GM23338 (cell line): ENCODE results near the gene FNDC3B. TPM values are rescaled to one million over a fixed set of nuclear protein-coding genes. Genes with fewer than 3 reads are reported as not detected.

Source experiments
- ATAC-seq: fragments of 200-7000 bp; cut with Tn5 transposase; 3 replicates; pipeline ENCODE4 v1.9.1; 2020
- DNase-seq: peaks from one replicate; pipeline ENCODE4 v3.0.0-alpha.2; 2015; ENCODE audit warnings: low spot score
- H2AFZ ChIP-seq: fragments of 200-600 bp; sonication (generic); 2 replicates; pipeline ENCODE4 v1.8.0; 2016; ENCODE audit warnings: antibody characterized with exemption, mild to moderate bottlenecking, moderate library complexity
- H3F3A ChIP-seq: fragments of 200-600 bp; sonication (generic); replicated peaks from 2 replicates; pipeline ENCODE4 v1.8.0; 2017; ENCODE audit warnings: antibody characterized with exemption, mixed run types, low read depth
- H3K27ac ChIP-seq: fragments of 200-600 bp; sonication (generic); 2 replicates; pipeline ENCODE4 v1.6.1; 2016; ENCODE audit warnings: low read depth
- H3K27me3 ChIP-seq: fragments of 200-600 bp; sonication (generic); 2 replicates; pipeline ENCODE4 v1.8.0; 2016; ENCODE audit warnings: mild to moderate bottlenecking, mixed run types, moderate library complexity; ENCODE audit not compliant: insufficient read depth
- H3K36me3 ChIP-seq: fragments of 200-600 bp; sonication (generic); 2 replicates; pipeline ENCODE4 v1.8.0; 2016; ENCODE audit warnings: mild to moderate bottlenecking; ENCODE audit not compliant: insufficient read depth
- H3K4me1 ChIP-seq: fragments of 200-600 bp; sonication (generic); 2 replicates; pipeline ENCODE4 v1.8.0; 2016; ENCODE audit warnings: mild to moderate bottlenecking, moderate library complexity; ENCODE audit not compliant: insufficient read depth
- H3K4me2 ChIP-seq: fragments of 200-600 bp; sonication (generic); 2 replicates; pipeline ENCODE4 v1.7.1; 2017; ENCODE audit warnings: mixed run types
- H3K4me3 ChIP-seq: fragments of 200-600 bp; sonication (generic); 2 replicates; pipeline ENCODE4 v1.6.1; 2016; ENCODE audit warnings: mixed run types
- H3K79me2 ChIP-seq: fragments of 200-600 bp; sonication (generic); replicated peaks from 2 replicates; pipeline ENCODE4 v1.8.0; 2017; ENCODE audit warnings: mild to moderate bottlenecking; ENCODE audit not compliant: insufficient read depth
- H3K9me2 ChIP-seq: fragments of 200-600 bp; sonication (generic); 2 replicates; pipeline ENCODE4 v1.8.0; 2017; ENCODE audit not compliant: insufficient read depth
- H4K20me1 ChIP-seq: fragments of 200-600 bp; sonication (generic); replicated peaks from 2 replicates; pipeline ENCODE4 v1.8.0; 2017; ENCODE audit warnings: mild to moderate bottlenecking; ENCODE audit not compliant: insufficient read depth
- H3K27ac Mint-ChIP-seq: 2 replicates; pipeline ENCODE4 v1.8.0; 2020; ENCODE audit warnings: inconsistent platforms, mild to moderate bottlenecking, moderate library complexity, mixed read lengths
- H3K27me3 Mint-ChIP-seq: 3 replicates; pipeline ENCODE4 v1.8.0; 2022; ENCODE audit warnings: low read depth, mild to moderate bottlenecking, moderate library complexity, mixed read lengths, inconsistent platforms; ENCODE audit not compliant: insufficient read depth, poor library complexity
- H3K36me3 Mint-ChIP-seq: 3 replicates; pipeline ENCODE4 v1.8.0; 2021; ENCODE audit warnings: low read depth, mild to moderate bottlenecking, inconsistent platforms, moderate library complexity, mixed read lengths
- H3K4me1 Mint-ChIP-seq: 3 replicates; pipeline ENCODE4 v1.8.0; 2020; ENCODE audit warnings: mild to moderate bottlenecking, inconsistent platforms, mixed read lengths
- H3K4me3 Mint-ChIP-seq: 3 replicates; pipeline ENCODE4 v1.8.0; 2021; ENCODE audit warnings: moderate library complexity, mild to moderate bottlenecking, inconsistent platforms, mixed read lengths
- H3K9me3 Mint-ChIP-seq: 3 replicates; pipeline ENCODE4 v1.8.0; 2020; ENCODE audit warnings: moderate library complexity, mild to moderate bottlenecking, inconsistent platforms, mixed read lengths
- CREB1 ChIP-seq: fragments of 250-450 bp; sonication (Bioruptor Pico); IDR thresholded peaks from 2 replicates; pipeline ENCODE4 v1.5.0; 2020; ENCODE audit warnings: low read depth, mild to moderate bottlenecking, moderate library complexity
- CTCF ChIP-seq, 2 experiments: fragments of 200-600 bp in 1 of 2; sonication (generic) in 1 of 2; conservative IDR thresholded peaks; 2 replicates each; pipeline versions ENCODE4 v1.5.1 to v1.6.1; 2016 to 2017; ENCODE audit warnings: antibody characterized with exemption in 2 of 2, low read depth in 2 of 2, mild to moderate bottlenecking in 2 of 2, moderate library complexity in 1 of 2
- ETS1 ChIP-seq: IDR thresholded peaks from 2 replicates; pipeline ENCODE4 v1.6.1; 2016; ENCODE audit warnings: antibody characterized with exemption
- EZH2 ChIP-seq: fragments of 200-600 bp; sonication (generic); IDR thresholded peaks from one replicate; pipeline ENCODE4 v1.8.0; 2017; ENCODE audit warnings: antibody characterized with exemption, mild to moderate bottlenecking, low read depth; ENCODE audit not compliant: unreplicated experiment
- NANOG ChIP-seq: IDR thresholded peaks from 2 replicates; pipeline ENCODE4 v1.6.1; 2016; ENCODE audit warnings: antibody characterized with exemption, borderline replicate concordance
- POLR2AphosphoS5 ChIP-seq: IDR thresholded peaks from 2 replicates; pipeline ENCODE4 v1.6.1; 2016; ENCODE audit warnings: antibody characterized with exemption, low read depth
- STAT1 ChIP-seq: IDR thresholded peaks from one replicate; pipeline ENCODE4 v1.6.1; 2016; ENCODE audit warnings: antibody characterized with exemption; ENCODE audit not compliant: unreplicated experiment
- ZNF114 ChIP-seq: fragments of 250-450 bp; sonication (Bioruptor Pico); IDR thresholded peaks from 2 replicates; pipeline ENCODE4 v1.5.0; 2020; ENCODE audit warnings: mild to moderate bottlenecking, moderate library complexity
- ZNF331 ChIP-seq: fragments of 250-450 bp; sonication (Bioruptor Pico); IDR thresholded peaks from 2 replicates; pipeline ENCODE4 v1.5.0; 2020; ENCODE audit warnings: low read depth, mild to moderate bottlenecking, moderate library complexity
- polyA plus RNA-seq: library from polyadenylated mRNA; unstranded; fragments of >200 nt; fragmentation: Nextera tagmentation; extraction: Ambion mirVana; gene quantifications from 2 replicates; pipeline ENCODE4 v1.2.1, GENCODE V29; 2016
- total RNA-seq: library from RNA; depleted of rRNA; stranded (reverse); fragments of >200 nt; shearing (Covaris generic); gene quantifications from 2 replicates; pipeline ENCODE4 v1.2.3, GENCODE V29; 2014

Gene FNDC3B
- total and polyA plus RNA-seq, 2 experiments from 2014 or later = 19.1 to 55.4 TPM

- Histone ChIP-seq H3K79me2 (peaks cover 3% of the 10 kb centered on the region; the same call in 1 of the 2 replicates), H3K4me1 (no peaks in the 10 kb centered on the region), H3K27ac (no peak overlapping the region), H3K36me3 (no peaks in the 10 kb centered on the region; the same call in 1 of the 2 replicates), H3K4me3 (no peak overlapping the region), H3F3A (no peaks in the 10 kb centered on the region), H3K27me3 (no peaks in the 10 kb centered on the region), H3K4me2 (no peak overlapping the region), H3K9me2 (no peaks in the 10 kb centered on the region), H2AFZ (no peak overlapping the region), H4K20me1 (no peaks in the 10 kb centered on the region; the same call in 1 of the 2 replicates)
- no peak for ATAC-seq
- no peak overlapping the region for H3K27ac Mint-ChIP-seq
- H3K9me3 Mint-ChIP-seq = no peaks in the 10 kb centered on the region; the same call in 2 of the 3 replicates
- peaks cover 14% of the 10 kb centered on the region for H3K4me1 Mint-ChIP-seq
- peaks cover 2% of the 10 kb centered on the region for H3K27me3 Mint-ChIP-seq
- TF ChIP-seq CREB1 (CRISPR knock-in tag) (no peak), STAT1 (no peak), POLR2AphosphoS5 (no peak), EZH2 (no peak), CTCF (conservative IDR thresholded peaks at IDR 0.05; ENCODE audit: low read depth in 2 of 2) (no peak), NANOG (no peak), ETS1 (no peak), ZNF331 (CRISPR knock-in tag) (no peak)
- DNase-seq = no peak
- H3K4me3 Mint-ChIP-seq = no peak overlapping the region
- H3K36me3 Mint-ChIP-seq = peaks cover 12% of the 10 kb centered on the region
Measured at GRCh38 chr3:172288651-172289050, 249.3 kb downstream of the FNDC3B start.

GRCh38 chr3:172289583-172289982 is 250.2 kb downstream of the FNDC3B start:
- ATAC-seq (peak; percentile 96), DNase-seq (peak; percentile 64)
- H3K9me3 Mint-ChIP-seq = no peaks in the 10 kb centered on the region; the same call in 2 of the 3 replicates
- H3K4me3 Mint-ChIP-seq = no peak overlapping the region
- Histone ChIP-seq H3K36me3 (peaks cover 3% of the 10 kb centered on the region; the same call in 1 of the 2 replicates), H2AFZ (no peak overlapping the region), H3K4me3 (no peak overlapping the region), H3K4me2 (no peak overlapping the region), H3K27me3 (no peaks in the 10 kb centered on the region), H3F3A (no peaks in the 10 kb centered on the region), H3K27ac (no peak overlapping the region), H3K79me2 (peaks cover 3% of the 10 kb centered on the region; the same call in 1 of the 2 replicates), H3K4me1 (no peaks in the 10 kb centered on the region), H3K9me2 (no peaks in the 10 kb centered on the region), H4K20me1 (no peaks in the 10 kb centered on the region; the same call in 1 of the 2 replicates)
- peak overlapping the region; percentile 86 for H3K27ac Mint-ChIP-seq
- H3K27me3 Mint-ChIP-seq = peaks cover 2% of the 10 kb centered on the region
- H3K36me3 Mint-ChIP-seq = peaks cover 18% of the 10 kb centered on the region
- TF ChIP-seq ZNF331 (CRISPR knock-in tag) (no peak), CTCF (conservative IDR thresholded peaks at IDR 0.05; ENCODE audit: low read depth in 2 of 2) (peak; percentile 66 to 76), ZNF114 (CRISPR knock-in tag) (no peak)
- peaks cover 14% of the 10 kb centered on the region for H3K4me1 Mint-ChIP-seq
